ENCODE data around the gene TRMT112. TPM values are rescaled to one million over a fixed set of nuclear protein-coding genes. Genes with fewer than 3 reads are reported as not detected.

The TRMT112 gene
- total and polyA plus RNA-seq, 2 of the 4 experiments (the other 2 are of a cell fraction), result 173 to 202 TPM

GRCh38 chr11:64296830-64297698 lies 20.3 kb downstream of the TRMT112 start:
- DNase-seq, result no peak
- TF ChIP-seq BHLHE40 (IDR thresholded peaks at IDR 0.05; ENCODE audit: low read depth, low read length), result peak; percentile 57; the same call in 1 of the 2 replicates
- TF ChIP-seq POLR2A (IDR thresholded peaks at IDR 0.05; ENCODE audit: low read depth, low read length), result no peak

More at GRCh38 chr11:64296830-64297698, 20.3 kb downstream of the TRMT112 start:
- no peak overlapping the region for H2BK15ac ChIP-seq (ENCODE audit: low read depth, low read length)
- in situ Hi-C loops (cut with MboI; ENCODE audit: low sequenced_read_pairs), result no loop called here
- no peak overlapping the region for H3K14ac ChIP-seq (replicated peaks; ENCODE audit: low read depth, low read length)
- H4K91ac ChIP-seq (ENCODE audit: insufficient read depth, low read depth, low read length), result no peak overlapping the region
- H4K20me1 ChIP-seq (ENCODE audit: insufficient read depth, low read length), result peaks cover 4% of the 10 kb centered on the region; the same call in 1 of the 2 replicates
- dilution Hi-C loops (cut with HindIII; ENCODE audit: low sequenced_read_pairs, unreplicated experiment), result no loop called here
- no peak overlapping the region for H3K56ac ChIP-seq (ENCODE audit: extremely low read depth, insufficient read depth, low read length)
- no peak overlapping the region for H3K18ac ChIP-seq (ENCODE audit: low read depth, low read length)
- peak overlapping the region; percentile 29 for H2AFZ ChIP-seq (replicated peaks; ENCODE audit: low read length, poor library complexity)
- H3K79me1 ChIP-seq (ENCODE audit: low read depth in 1 of 2, low read length in 2 of 2), result no peaks in the 10 kb centered on the region
- no TSS peak for BruUV-seq (replicated peaks)
- H4K8ac ChIP-seq (ENCODE audit: low read depth in 2 of 2, low read length in 2 of 2), result no peak overlapping the region
- H3K9ac ChIP-seq (ENCODE audit: low read depth, low read length), result no peak overlapping the region
- no peak overlapping the region for H3K4me3 ChIP-seq (ENCODE audit: insufficient read depth, low read depth, low read length)
- intact Hi-C loops (cut with micrococcal nuclease), result no loop called here
- peaks cover 86% of the 10 kb centered on the region for H3K27me3 ChIP-seq (ENCODE audit: control insufficient read depth, insufficient read depth, low read length)
- no peak overlapping the region for H4K5ac ChIP-seq (ENCODE audit: low read depth, low read length)
- no peak overlapping the region for H3K23ac ChIP-seq (ENCODE audit: low read depth, low read length)
- H2BK20ac ChIP-seq (ENCODE audit: low read depth, low read length), result no peak overlapping the region
- H2BK5ac ChIP-seq (ENCODE audit: low read depth, low read length, poor library complexity, severe bottlenecking), result no peak overlapping the region
- H2AK9ac ChIP-seq (replicated peaks; ENCODE audit: low read depth, low read length, poor library complexity), result no peak overlapping the region
- H3K9me1 ChIP-seq (ENCODE audit: insufficient read depth, low read length), result no peaks in the 10 kb centered on the region
- no peak for ATAC-seq (ENCODE audit: low read depth)
- ChIA-PET POLR2A (ENCODE audit: unreplicated experiment) (no interaction called here), CTCF (no interaction called here)
- H3K4me2 ChIP-seq (ENCODE audit: low read depth, low read length), result no peak overlapping the region
- no peak overlapping the region for H3K4ac ChIP-seq (ENCODE audit: low read depth, low read length)
- H3K9me3 ChIP-seq (ENCODE audit: control insufficient read depth, insufficient read depth, low read length), result no peaks in the 10 kb centered on the region
- H3K4me1 ChIP-seq (ENCODE audit: control insufficient read depth, insufficient read depth, low read length), result peaks cover 5% of the 10 kb centered on the region
- H3K36me3 ChIP-seq (ENCODE audit: control insufficient read depth, insufficient read depth, low read length), result no peaks in the 10 kb centered on the region
- no peak overlapping the region for H2AK5ac ChIP-seq (ENCODE audit: low read depth, low read length)
- no peak overlapping the region for H2BK120ac ChIP-seq (ENCODE audit: low read depth, low read length)
- H3K27ac ChIP-seq (ENCODE audit: insufficient read depth, low read length), result no peak overlapping the region
- WGBS, 2 experiments (ENCODE audit: extremely low coverage in 2 of 2, insufficient read length in 1 of 2), result 4% methylated on average over 18 of the region's 34 CpGs; no CpG with 5 or more reads in 1 of the 2 experiments

Data from IMR-90 (cell line).